GM19043 (cell line): Measurements from ENCODE around the gene RIMOC1.
"Not testable (repeated sequence)": the region's sequence is repeated elsewhere in the genome, so short reads cannot be mapped to it uniquely, and the experiment has no call there.

ENCODE experiments used
- ATAC-seq: cut with Tn5 transposase; IDR thresholded peaks from one replicate; pipeline ENCODE4 v1.9.1; 2021; ENCODE audit warnings: low read depth; ENCODE audit not compliant: unreplicated experiment

The RIMOC1 gene

DNA sequence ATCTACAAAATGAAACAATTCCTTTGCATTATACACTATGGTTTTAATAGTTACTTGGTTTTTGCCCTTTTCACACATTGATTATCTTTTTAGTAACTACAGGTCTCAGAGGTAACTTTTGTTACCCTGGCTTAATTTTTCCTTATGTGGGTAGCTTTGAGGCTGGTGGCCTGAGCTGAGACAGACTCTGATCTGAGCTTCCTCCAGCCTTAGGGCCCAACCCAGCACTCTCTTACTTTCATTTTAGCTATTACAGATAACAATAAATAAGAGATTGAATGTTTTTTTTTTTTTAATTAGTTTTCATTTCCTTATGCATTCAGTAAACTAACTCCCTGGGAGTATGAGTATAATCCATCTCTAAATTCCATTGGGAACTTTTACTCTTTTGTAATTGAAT is 18.9 kb upstream of the RIMOC1 start:
- no peak for ATAC-seq

- no peak for ATAC-seq
Observed at GRCh38 chr5:41891066-41891707, 13.0 kb upstream of the RIMOC1 start.

GRCh38 chr5:41892031-41892430 is 12.1 kb upstream of the RIMOC1 start:
- no peak for ATAC-seq

GRCh38 chr5:41893074-41893851 is 10.9 kb upstream of the RIMOC1 start:
- ATAC-seq, result no peak

DNA sequence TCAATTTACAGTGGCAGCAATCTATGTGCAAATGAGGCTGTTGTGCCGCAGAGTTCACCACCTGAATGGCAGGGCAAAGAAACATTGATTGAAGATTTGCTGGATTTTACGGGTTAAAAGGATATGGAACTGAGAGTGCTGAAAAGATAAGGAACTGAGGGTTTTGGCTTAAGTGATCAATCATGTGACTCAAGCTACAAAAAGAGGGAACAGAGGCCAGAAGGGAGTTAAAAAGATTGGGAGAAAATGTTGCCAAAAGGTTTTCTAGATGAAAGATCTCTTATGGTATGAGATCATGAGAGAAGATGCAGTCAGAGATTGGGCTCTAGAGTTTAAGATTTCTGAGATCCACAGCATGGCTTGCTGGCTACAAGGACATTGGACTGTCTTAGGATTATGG is 7.9 kb upstream of the RIMOC1 start:
- no peak for ATAC-seq

GRCh38 chr5:41903382-41903891 is 707 bp upstream of the RIMOC1 start:
- ATAC-seq, result no peak

DNA sequence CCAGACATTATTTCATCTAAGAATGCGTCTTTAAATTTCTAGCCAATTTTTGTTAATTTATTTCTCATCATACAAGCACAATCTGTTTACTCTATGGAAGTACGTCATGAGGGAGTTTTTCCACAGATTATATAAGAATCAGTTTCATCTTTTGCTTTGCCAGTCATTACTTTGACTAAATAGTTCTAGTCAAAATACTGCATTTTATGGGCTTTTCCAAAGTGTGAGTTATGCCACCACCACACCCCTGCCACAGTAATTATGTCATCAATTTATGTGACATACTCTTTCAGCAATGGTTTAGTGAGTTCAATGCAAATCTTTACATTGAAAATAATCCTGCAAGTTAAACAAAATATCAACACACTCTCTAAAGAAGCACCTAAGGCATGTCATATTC is 2.0 kb downstream of the RIMOC1 start:
- ATAC-seq, result no peak

- no peak for ATAC-seq
Observed at GRCh38 chr5:41908374-41909079, 4.4 kb downstream of the RIMOC1 start.

GRCh38 chr5:41918105-41918504 is 14.0 kb downstream of the RIMOC1 start:
- peak; percentile 40 for ATAC-seq

DNA sequence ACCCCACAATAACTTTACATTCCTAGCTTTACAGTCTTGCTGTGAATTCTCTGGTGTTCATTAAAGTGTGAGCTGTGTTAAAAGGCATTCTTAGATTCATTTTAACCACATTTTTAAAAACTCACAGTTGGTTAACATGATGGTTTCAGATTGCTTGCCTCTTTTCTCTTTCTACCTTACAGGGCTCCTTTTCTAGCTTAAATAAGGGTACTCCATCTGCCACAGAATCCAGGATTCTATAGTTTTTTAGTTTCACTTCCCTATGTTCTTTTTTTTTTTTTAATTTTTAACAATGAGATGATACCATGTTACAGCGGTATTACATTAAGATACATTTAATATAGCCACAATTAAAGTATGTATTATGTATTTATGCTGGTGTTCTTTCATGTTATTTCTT is 17.0 kb downstream of the RIMOC1 start:
- ATAC-seq, result peak; percentile 13

DNA sequence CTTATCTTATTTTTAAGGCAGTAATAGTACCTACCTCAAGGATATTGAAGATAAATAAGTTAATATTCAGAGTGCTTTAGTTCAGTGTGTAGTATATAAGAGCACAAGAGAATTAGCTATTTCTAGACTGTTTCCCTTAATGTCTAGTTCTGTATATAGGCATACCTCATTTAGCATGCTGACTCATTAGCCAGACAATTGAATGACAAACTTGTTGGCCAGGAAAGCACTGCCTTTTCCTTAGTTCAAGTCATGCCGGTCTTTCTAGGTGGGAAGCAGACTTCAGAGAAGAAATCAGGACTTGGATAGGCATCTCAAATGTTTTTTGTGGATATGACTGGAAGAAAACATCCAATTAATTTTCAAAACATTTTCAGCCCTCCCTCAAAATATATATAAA is 17.7 kb downstream of the RIMOC1 start:
- no peak for ATAC-seq

DNA sequence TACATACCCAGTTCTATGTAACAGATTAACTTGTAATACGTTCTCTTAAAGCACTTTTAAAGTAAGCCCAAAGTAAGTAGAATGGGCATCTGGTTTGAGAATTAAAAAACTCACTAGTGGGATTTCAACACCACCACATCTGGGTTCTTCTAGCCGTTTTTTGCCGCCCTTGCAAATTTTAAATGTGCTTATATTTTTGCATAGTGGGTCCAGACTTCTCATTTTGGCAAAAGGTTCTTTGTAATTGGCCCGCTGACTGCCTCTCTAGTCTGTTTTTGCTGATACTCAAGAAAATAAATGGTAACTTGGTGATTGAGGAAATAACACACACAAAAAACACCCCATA is 20.4 kb downstream of the RIMOC1 start:
- ATAC-seq, result no peak

- ATAC-seq, result peak; percentile 85
Observed at GRCh38 chr5:41924872-41925554, 20.9 kb downstream of the RIMOC1 start, which contains the start of gene FBXO4. Gene FBXO4 (plus strand): TSS chr5:41925281. CDS start chr5:41925310, 29 bp downstream.

DNA sequence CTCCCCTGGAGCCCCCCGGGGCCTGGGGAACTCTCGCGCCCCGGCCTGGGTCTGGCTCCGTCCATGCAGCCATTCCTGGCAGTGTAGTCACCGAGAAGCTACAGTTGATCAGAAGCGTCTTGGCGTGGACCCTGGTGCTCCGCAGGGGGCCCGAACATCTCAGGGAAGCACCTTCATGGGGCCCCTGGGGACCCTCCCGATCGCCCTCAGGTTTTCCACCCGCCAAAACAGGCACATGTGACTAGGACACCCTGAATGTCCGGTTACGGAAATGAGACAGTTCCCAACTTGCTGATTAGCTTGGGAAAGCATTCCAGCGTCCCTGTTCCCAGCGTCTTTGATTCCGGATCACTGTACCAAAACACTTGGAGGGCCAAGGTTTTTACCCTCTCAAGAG is 21.4 kb downstream of the RIMOC1 start:
- ATAC-seq, result peak; percentile 15

DNA sequence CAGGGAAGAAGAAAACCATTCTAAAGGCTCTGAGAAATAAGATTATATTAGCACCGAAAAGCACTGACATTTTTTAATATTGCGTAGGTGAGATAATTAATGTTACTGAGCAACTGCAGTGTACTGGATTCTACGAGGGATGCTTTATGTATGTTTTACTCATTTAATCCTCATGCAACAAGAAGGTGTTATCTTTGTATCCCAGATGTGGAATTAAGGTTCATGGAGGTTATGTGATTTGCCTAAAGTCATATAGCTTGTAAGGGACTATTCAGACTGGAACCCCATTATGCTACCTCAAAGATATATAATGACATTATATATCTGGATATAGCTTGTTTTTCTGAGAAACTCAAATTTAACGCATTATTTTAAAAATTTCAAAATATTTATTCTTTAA is 23.5 kb downstream of the RIMOC1 start:
- ATAC-seq, result no peak

GRCh38 chr5:41929035-41929434 is 24.9 kb downstream of the RIMOC1 start:
- ATAC-seq, result no peak

DNA sequence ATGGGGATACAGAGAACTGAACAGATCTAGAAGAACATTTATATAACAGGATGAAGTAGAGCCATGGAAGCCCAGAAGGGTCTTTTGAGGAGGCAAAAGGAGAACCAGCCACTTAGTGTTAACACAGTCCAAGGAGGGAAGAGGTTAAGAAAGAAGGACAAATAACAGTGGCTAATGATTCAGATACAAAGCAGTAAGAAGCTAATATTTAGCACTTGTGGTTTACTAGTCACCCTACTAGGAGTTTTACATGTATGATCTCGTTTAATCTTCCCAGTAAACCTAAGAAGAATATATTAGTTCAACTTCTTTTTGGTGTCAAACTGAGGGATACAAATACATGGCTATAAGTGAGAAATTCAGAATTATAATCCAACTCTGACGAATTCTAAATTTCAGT is 28.6 kb downstream of the RIMOC1 start:
- no peak for ATAC-seq

- no peak for ATAC-seq
Observed at GRCh38 chr5:41935544-41935943, 31.4 kb downstream of the RIMOC1 start.

DNA sequence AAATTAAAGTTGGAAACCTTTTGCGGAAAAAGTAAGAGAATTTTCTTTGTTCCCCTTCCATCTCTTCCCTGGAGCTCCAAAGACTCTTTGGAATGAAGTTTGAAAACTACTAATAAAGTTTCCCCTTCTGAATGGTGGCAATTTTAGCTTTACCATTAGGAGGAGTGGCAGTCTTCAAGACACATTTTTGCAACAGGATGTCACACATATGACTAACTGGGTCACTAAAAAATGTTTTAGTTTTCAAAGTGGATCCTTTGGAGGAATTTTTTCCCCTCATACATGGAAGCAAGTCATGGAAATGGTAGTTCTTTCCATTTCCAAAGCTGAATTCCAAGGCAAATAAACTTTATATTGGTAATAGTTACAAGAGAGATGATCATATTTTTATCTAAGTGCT is 36.5 kb downstream of the RIMOC1 start:
- no peak for ATAC-seq

DNA sequence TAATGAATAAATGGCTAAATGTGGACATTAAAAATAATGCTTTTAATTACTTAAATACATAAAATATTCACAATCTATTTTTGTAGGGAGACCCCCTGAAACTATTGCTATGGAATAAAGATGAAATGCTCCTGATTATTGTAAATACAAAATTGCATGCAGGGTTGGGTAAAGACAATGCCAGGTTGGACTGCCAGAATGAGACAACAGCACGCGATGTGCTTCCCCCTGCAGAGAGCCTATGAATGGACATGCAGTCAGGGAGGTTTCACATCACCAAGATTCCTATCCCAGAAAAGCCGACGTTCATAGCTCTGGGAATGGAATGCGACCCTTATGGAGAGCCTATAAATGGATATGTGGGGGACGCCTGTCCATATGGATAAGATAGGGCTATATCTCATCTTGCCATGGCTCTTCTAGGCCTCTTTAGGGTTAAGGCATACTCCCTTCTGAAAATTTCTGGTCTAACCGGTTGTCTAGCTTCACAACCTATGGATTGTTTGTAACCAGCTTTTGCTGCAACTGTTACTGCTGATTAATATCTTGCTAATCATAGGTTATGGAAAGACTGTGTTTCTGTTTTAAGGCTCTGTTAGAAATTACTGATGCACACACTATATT is 41.3 kb downstream of the RIMOC1 start:
- not testable (repeated sequence) for ATAC-seq
